Panc1 (cell line): ENCODE data around the gene GRIP2. TPM values are rescaled to one million over a fixed set of nuclear protein-coding genes. Genes with fewer than 3 reads are reported as not detected.

Experiments
- ATAC-seq: fragments of 200-7000 bp; cut with Tn5 transposase; 2 replicates; pipeline ENCODE4 v1.9.1; 2020; ENCODE audit warnings: mild to moderate bottlenecking, moderate library complexity
- BruUV-seq: library from RNA; stranded (reverse); fragments of 400-500 nt; replicated peaks from 2 replicates; lab custom pipeline; 2021; lab: Mats Ljungman, UMichigan
- CTCF ChIA-PET: fragments of 300-600 bp; sonication (Branson Sonifier 250); formaldehyde crosslinking; loops from one replicate; lab custom pipeline; 2022; ENCODE audit warnings: antibody characterized with exemption; lab: Charles Lee
- POLR2A ChIA-PET: fragments of 300-600 bp; sonication (Branson Sonifier 250); formaldehyde crosslinking; loops from one replicate; lab custom pipeline; 2022; ENCODE audit warnings: antibody characterized with exemption; lab: Charles Lee
- DNase-seq: peaks from one replicate; pipeline ENCODE4 v3.0.0-alpha.2; 2010; ENCODE audit warnings: low read depth, low spot score
- H3K27ac ChIP-seq: 2 replicates; pipeline ENCODE4 v1.5.1; 2011; ENCODE audit warnings: mild to moderate bottlenecking, low read length, inconsistent platforms
- H3K27me3 ChIP-seq: fragments of 200-500 bp; sonication (Bioruptor generic); 2 replicates; pipeline ENCODE4 v1.6.0; 2014; ENCODE audit warnings: low read length, inconsistent platforms; ENCODE audit not compliant: control insufficient read depth, insufficient read depth
- H3K36me3 ChIP-seq: fragments of 200-500 bp; sonication (Bioruptor generic); 2 replicates; pipeline ENCODE4 v1.5.1; 2014; ENCODE audit warnings: inconsistent platforms, mild to moderate bottlenecking, low read length, moderate library complexity; ENCODE audit not compliant: control insufficient read depth, insufficient read depth
- H3K4me1 ChIP-seq: 2 replicates; pipeline ENCODE4 v1.5.1; 2011; ENCODE audit warnings: inconsistent platforms, mild to moderate bottlenecking, low read length, moderate library complexity; ENCODE audit not compliant: control insufficient read depth, insufficient read depth
- H3K4me3 ChIP-seq, 2 experiments: 2 replicates each; pipeline ENCODE4 v1.5.1; 2011 to 2012; ENCODE audit warnings: low read depth in 2 of 2, low read length in 2 of 2, mild to moderate bottlenecking in 2 of 2, inconsistent platforms in 1 of 2, moderate library complexity in 1 of 2
- H3K9me3 ChIP-seq: fragments of 200-500 bp; sonication (Bioruptor generic); 2 replicates; pipeline ENCODE4 v1.5.1; 2014; ENCODE audit warnings: low read depth, mild to moderate bottlenecking, inconsistent platforms, low read length, moderate library complexity; ENCODE audit not compliant: control insufficient read depth, insufficient read depth
- POLR2AphosphoS5 ChIP-seq: IDR thresholded peaks from 2 replicates; pipeline ENCODE4 v1.6.1; 2012; ENCODE audit warnings: mild to moderate bottlenecking, low read depth, low read length, moderate library complexity
- SIN3A ChIP-seq: IDR thresholded peaks from 2 replicates; pipeline ENCODE4 v1.6.1; 2012; ENCODE audit warnings: low read depth, mild to moderate bottlenecking, low read length, moderate library complexity, borderline replicate concordance; ENCODE audit not compliant: insufficient read depth
- TCF7L2 ChIP-seq: IDR thresholded peaks from 2 replicates; pipeline ENCODE4 v1.6.1; 2011; ENCODE audit warnings: mild to moderate bottlenecking, low read depth, low read length, inconsistent platforms
- in situ Hi-C: cut with HindIII; loops from 2 replicates; pipeline ENCODE4 v1.10.0; 2016; ENCODE audit warnings: low sequenced_read_pairs, low pct_unique_long_range_greater_than_20kb
- intact Hi-C: fragments of 100-400 bp; cut with micrococcal nuclease; formaldehyde crosslinking; loops from one replicate; pipeline ENCODE4 v1.10.0; 2022; ENCODE audit not compliant: unreplicated experiment
- total RNA-seq: library from RNA; stranded (reverse); gene quantifications from one replicate; pipeline ENCODE4 v1.2.1, GENCODE V29; 2021; ENCODE audit not compliant: unreplicated experiment
- TF ChIP-seq, protein P1 (sequence below), 2 experiments: IDR thresholded peaks; 2 replicates each; pipeline ENCODE4 v1.6.1; 2011 to 2012; ENCODE audit warnings: low read depth in 2 of 2, control low read depth in 1 of 2, low read length in 1 of 2, mild to moderate bottlenecking in 1 of 2, moderate library complexity in 1 of 2; ENCODE audit not compliant: insufficient read depth in 1 of 2
- TF ChIP-seq, protein P2 (sequence below): fragments of 450-650 bp; IDR thresholded peaks from 2 replicates; pipeline ENCODE4 v1.5.1; 2017; ENCODE audit warnings: mild to moderate bottlenecking

Gene GRIP2
- total RNA-seq, 1 experiment from 2014 or later, result 6.5 TPM

DNA sequence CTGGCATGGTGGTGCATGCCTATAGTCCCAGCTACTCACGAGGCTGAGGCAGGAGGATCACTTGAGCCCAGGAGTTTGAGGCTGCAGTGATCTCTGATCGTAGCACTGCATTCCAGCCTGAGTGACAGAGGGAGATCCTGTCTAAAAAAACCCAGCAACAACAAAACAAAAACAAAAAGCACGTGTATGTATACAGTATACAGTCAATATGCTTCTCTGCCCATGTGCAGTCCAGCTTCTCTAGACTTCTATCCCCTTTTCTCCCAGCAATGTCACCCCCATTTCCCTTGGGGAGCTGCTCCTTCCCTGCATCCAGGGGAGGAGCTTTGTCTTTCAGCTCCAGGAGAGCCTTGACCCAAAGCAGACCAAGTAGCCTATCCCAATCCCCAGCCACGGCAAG lies 20.0 kb upstream of the GRIP2 start:
- peaks cover 3% of the 10 kb centered on the region for H3K4me1 ChIP-seq
- H3K4me3 ChIP-seq, result no peak overlapping the region
- POLR2A ChIA-PET, result no interaction called here
- no peaks in the 10 kb centered on the region for H3K9me3 ChIP-seq
- no TSS peak for BruUV-seq
- DNase-seq (no peak), ATAC-seq (no peak)
- H3K27me3 ChIP-seq, result no peaks in the 10 kb centered on the region
- H3K27ac ChIP-seq, result no peak overlapping the region
- CTCF ChIA-PET, result no interaction called here
- H3K36me3 ChIP-seq, result no peaks in the 10 kb centered on the region
- TF ChIP-seq, protein P1, sequence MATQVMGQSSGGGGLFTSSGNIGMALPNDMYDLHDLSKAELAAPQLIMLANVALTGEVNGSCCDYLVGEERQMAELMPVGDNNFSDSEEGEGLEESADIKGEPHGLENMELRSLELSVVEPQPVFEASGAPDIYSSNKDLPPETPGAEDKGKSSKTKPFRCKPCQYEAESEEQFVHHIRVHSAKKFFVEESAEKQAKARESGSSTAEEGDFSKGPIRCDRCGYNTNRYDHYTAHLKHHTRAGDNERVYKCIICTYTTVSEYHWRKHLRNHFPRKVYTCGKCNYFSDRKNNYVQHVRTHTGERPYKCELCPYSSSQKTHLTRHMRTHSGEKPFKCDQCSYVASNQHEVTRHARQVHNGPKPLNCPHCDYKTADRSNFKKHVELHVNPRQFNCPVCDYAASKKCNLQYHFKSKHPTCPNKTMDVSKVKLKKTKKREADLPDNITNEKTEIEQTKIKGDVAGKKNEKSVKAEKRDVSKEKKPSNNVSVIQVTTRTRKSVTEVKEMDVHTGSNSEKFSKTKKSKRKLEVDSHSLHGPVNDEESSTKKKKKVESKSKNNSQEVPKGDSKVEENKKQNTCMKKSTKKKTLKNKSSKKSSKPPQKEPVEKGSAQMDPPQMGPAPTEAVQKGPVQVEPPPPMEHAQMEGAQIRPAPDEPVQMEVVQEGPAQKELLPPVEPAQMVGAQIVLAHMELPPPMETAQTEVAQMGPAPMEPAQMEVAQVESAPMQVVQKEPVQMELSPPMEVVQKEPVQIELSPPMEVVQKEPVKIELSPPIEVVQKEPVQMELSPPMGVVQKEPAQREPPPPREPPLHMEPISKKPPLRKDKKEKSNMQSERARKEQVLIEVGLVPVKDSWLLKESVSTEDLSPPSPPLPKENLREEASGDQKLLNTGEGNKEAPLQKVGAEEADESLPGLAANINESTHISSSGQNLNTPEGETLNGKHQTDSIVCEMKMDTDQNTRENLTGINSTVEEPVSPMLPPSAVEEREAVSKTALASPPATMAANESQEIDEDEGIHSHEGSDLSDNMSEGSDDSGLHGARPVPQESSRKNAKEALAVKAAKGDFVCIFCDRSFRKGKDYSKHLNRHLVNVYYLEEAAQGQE (IDR thresholded peaks at IDR 0.05; ENCODE audit: insufficient read depth in 1 of 2, low read depth in 2 of 2, low read length in 1 of 2), result no peak
- TF ChIP-seq POLR2AphosphoS5, result no peak
- intact Hi-C loops, result no loop called here
- in situ Hi-C loops, result no loop called here

DNA sequence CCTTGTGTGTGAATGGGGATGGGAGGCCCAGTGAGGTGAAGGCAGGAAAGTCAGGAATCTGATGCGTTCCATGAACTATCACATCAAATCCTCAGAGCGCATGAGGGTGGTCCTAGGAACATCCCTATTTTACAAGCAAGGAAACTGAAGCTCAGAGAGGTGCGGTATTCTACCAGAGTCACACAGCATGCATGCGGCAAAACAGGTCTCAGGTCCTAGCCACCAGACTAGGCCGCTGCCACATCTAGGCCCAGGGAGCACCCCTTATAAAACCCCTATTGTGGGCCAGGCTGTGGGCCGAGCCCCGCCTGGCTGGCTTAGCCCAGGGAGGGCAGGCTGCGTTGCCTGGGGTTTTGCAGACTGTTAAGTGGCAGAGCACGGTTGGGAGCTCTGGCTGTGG lies 17.9 kb upstream of the GRIP2 start:
- ATAC-seq (no peak), DNase-seq (no peak)
- ChIA-PET CTCF (no interaction called here), POLR2A (no interaction called here)
- intact Hi-C loops (no loop called here), in situ Hi-C loops (no loop called here)
- no peaks in the 10 kb centered on the region for H3K27me3 ChIP-seq
- TF ChIP-seq, protein P1 (IDR thresholded peaks at IDR 0.05; ENCODE audit: insufficient read depth in 1 of 2, low read depth in 2 of 2, low read length in 1 of 2), result no peak
- TF ChIP-seq SIN3A, result no peak
- no peak for TF ChIP-seq POLR2AphosphoS5
- TF ChIP-seq, protein P2, sequence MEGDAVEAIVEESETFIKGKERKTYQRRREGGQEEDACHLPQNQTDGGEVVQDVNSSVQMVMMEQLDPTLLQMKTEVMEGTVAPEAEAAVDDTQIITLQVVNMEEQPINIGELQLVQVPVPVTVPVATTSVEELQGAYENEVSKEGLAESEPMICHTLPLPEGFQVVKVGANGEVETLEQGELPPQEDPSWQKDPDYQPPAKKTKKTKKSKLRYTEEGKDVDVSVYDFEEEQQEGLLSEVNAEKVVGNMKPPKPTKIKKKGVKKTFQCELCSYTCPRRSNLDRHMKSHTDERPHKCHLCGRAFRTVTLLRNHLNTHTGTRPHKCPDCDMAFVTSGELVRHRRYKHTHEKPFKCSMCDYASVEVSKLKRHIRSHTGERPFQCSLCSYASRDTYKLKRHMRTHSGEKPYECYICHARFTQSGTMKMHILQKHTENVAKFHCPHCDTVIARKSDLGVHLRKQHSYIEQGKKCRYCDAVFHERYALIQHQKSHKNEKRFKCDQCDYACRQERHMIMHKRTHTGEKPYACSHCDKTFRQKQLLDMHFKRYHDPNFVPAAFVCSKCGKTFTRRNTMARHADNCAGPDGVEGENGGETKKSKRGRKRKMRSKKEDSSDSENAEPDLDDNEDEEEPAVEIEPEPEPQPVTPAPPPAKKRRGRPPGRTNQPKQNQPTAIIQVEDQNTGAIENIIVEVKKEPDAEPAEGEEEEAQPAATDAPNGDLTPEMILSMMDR, result no peak
- no peak for TF ChIP-seq TCF7L2
- H3K27ac ChIP-seq, result no peak overlapping the region
- no TSS peak for BruUV-seq
- no peaks in the 10 kb centered on the region for H3K9me3 ChIP-seq
- no peak overlapping the region for H3K4me3 ChIP-seq
- H3K36me3 ChIP-seq, result no peaks in the 10 kb centered on the region
- H3K4me1 ChIP-seq, result peaks cover 15% of the 10 kb centered on the region
